HEK293 (cell line): ENCODE measurements around the gene KRT16.

Experiments used
- CTCF ChIA-PET: fragments of 350-600 bp; formaldehyde crosslinking; extraction: SDS; loops from one replicate; lab custom pipeline; 2021; ENCODE audit warnings: antibody characterized with exemption; lab: Yijun Ruan, JAX
- POLR2A ChIA-PET: fragments of 300-600 bp; formaldehyde crosslinking; extraction: SDS; loops from one replicate; lab custom pipeline; 2020; ENCODE audit warnings: antibody characterized with exemption, inconsistent platforms; lab: Yijun Ruan, JAX
- H3K27ac ChIP-seq: fragments of 200-500 bp; sonication (Bioruptor generic); 2 replicates; pipeline ENCODE4 v1.5.1; 2014; ENCODE audit warnings: low read depth, low read length, control low read depth, inconsistent platforms; ENCODE audit errors: extremely low read depth
- H3K36me3 ChIP-seq, 2 experiments: fragments of 200-500 bp in 1 of 2; sonication (Bioruptor generic) in 1 of 2; 1 replicate in 1 of 2; 2 replicates in 1 of 2; pipeline ENCODE4 v1.5.1; 2014 to 2017; ENCODE audit warnings: inconsistent platforms in 2 of 2, low read length in 2 of 2; ENCODE audit not compliant: control insufficient read depth in 2 of 2, insufficient read depth in 1 of 2
- H3K4me1 ChIP-seq: fragments of 200-500 bp; sonication (Bioruptor generic); 2 replicates; pipeline ENCODE4 v1.5.1; 2014; ENCODE audit warnings: mild to moderate bottlenecking, low read length, inconsistent platforms; ENCODE audit not compliant: control insufficient read depth, insufficient read depth
- H3K4me3 ChIP-seq: 2 replicates; pipeline ENCODE4 v1.5.1; 2011; ENCODE audit warnings: low read depth, mild to moderate bottlenecking, control low read depth, low read length, moderate library complexity
- H3K9me3 ChIP-seq: fragments of 200-500 bp; sonication (Bioruptor generic); 2 replicates; pipeline ENCODE4 v1.5.1; 2014; ENCODE audit warnings: low read depth, low read length, inconsistent platforms; ENCODE audit not compliant: control insufficient read depth, insufficient read depth
- ELK4 ChIP-seq: IDR thresholded peaks from 2 replicates; pipeline ENCODE4 v1.6.1; 2011; ENCODE audit warnings: mild to moderate bottlenecking, low read depth, low read length, borderline replicate concordance
- FEZF1 ChIP-seq: fragments of 450-650 bp; formaldehyde crosslinking; IDR thresholded peaks from 2 replicates; pipeline ENCODE4 v1.5.1; 2016; ENCODE audit warnings: missing biosample characterization, missing genetic modification characterization
- GLI2 ChIP-seq: fragments of 450-650 bp; formaldehyde crosslinking; IDR thresholded peaks from 2 replicates; pipeline ENCODE4; 2017; ENCODE audit warnings: missing biosample characterization, missing genetic modification characterization, low read depth, borderline replicate concordance
- KLF1 ChIP-seq: fragments of 450-650 bp; formaldehyde crosslinking; IDR thresholded peaks from 2 replicates; pipeline ENCODE4 v1.5.1; 2016; ENCODE audit warnings: missing biosample characterization, missing genetic modification characterization
- KLF17 ChIP-seq: fragments of 450-650 bp; formaldehyde crosslinking; IDR thresholded peaks from 2 replicates; pipeline ENCODE4 v1.5.1; 2016; ENCODE audit warnings: missing biosample characterization, missing genetic modification characterization
- WT1 ChIP-seq: fragments of 450-650 bp; formaldehyde crosslinking; IDR thresholded peaks from 2 replicates; pipeline ENCODE4 v1.5.1; 2016; ENCODE audit warnings: missing biosample characterization, missing genetic modification characterization
- YY1 ChIP-seq: fragments of 450-650 bp; formaldehyde crosslinking; IDR thresholded peaks from 2 replicates; pipeline ENCODE4 v1.5.1; 2018; ENCODE audit warnings: missing biosample characterization, missing genetic modification characterization
- ZNF18 ChIP-seq: fragments of 450-650 bp; formaldehyde crosslinking; IDR thresholded peaks from 2 replicates; pipeline ENCODE4 v1.5.1; 2016; ENCODE audit warnings: missing biosample characterization, missing genetic modification characterization
- ZNF211 ChIP-seq: fragments of 450-650 bp; formaldehyde crosslinking; IDR thresholded peaks from 2 replicates; pipeline ENCODE4 v1.5.1; 2016; ENCODE audit warnings: low read depth, missing biosample characterization, missing genetic modification characterization
- ZNF248 ChIP-seq: fragments of 450-650 bp; formaldehyde crosslinking; IDR thresholded peaks from 2 replicates; pipeline ENCODE4 v1.5.1; 2017; ENCODE audit warnings: missing biosample characterization, missing genetic modification characterization
- ZNF324 ChIP-seq: fragments of 450-650 bp; formaldehyde crosslinking; IDR thresholded peaks from 2 replicates; pipeline ENCODE4 v1.5.1; 2016; ENCODE audit warnings: missing biosample characterization, missing genetic modification characterization
- ZNF341 ChIP-seq: fragments of 450-650 bp; formaldehyde crosslinking; IDR thresholded peaks from 2 replicates; pipeline ENCODE4; 2016; ENCODE audit warnings: low read depth, missing biosample characterization, missing genetic modification characterization
- ZNF449 ChIP-seq: fragments of 450-650 bp; formaldehyde crosslinking; IDR thresholded peaks from 2 replicates; pipeline ENCODE4 v1.5.1; 2017; ENCODE audit warnings: missing biosample characterization, mild to moderate bottlenecking, missing genetic modification characterization, moderate library complexity
- ZNF513 ChIP-seq: fragments of 450-650 bp; IDR thresholded peaks from 2 replicates; pipeline ENCODE4 v1.5.1; 2018; ENCODE audit warnings: missing biosample characterization, missing genetic modification characterization
- ZNF518A ChIP-seq: fragments of 450-650 bp; formaldehyde crosslinking; conservative IDR thresholded peaks from 2 replicates; pipeline ENCODE4 v1.5.1; 2016; ENCODE audit warnings: low read depth, missing biosample characterization, missing genetic modification characterization
- ZNF530 ChIP-seq: fragments of 450-650 bp; formaldehyde crosslinking; IDR thresholded peaks from 2 replicates; pipeline ENCODE4 v1.5.1; 2016; ENCODE audit warnings: low read depth, missing biosample characterization, missing genetic modification characterization
- ZNF596 ChIP-seq: fragments of 450-650 bp; IDR thresholded peaks from 2 replicates; pipeline ENCODE4 v1.5.0; 2018; ENCODE audit warnings: missing biosample characterization, mild to moderate bottlenecking, missing genetic modification characterization, moderate library complexity
- ZNF639 ChIP-seq: fragments of 450-650 bp; formaldehyde crosslinking; IDR thresholded peaks from 2 replicates; pipeline ENCODE4 v1.5.1; 2016; ENCODE audit warnings: missing biosample characterization, missing genetic modification characterization
- ZXDB ChIP-seq: fragments of 450-650 bp; formaldehyde crosslinking; IDR thresholded peaks from 2 replicates; pipeline ENCODE4 v1.5.1; 2016; ENCODE audit warnings: missing biosample characterization, missing genetic modification characterization

KRT16 gene

GRCh38 chr17:41593306-41593981 is 19.1 kb downstream of the KRT16 start:
- Histone ChIP-seq H3K36me3 (no peaks in the 10 kb centered on the region), H3K27ac (no peak overlapping the region), H3K9me3 (no peaks in the 10 kb centered on the region), H3K4me1 (no peaks in the 10 kb centered on the region), H3K4me3 (no peak overlapping the region)
- POLR2A ChIA-PET: interaction anchor here (0.9 kb wide), 1 partner anchor 95 kb away, joined by 3 read pairs; no protein-coding TSS in a partner anchor
- TF ChIP-seq ZNF341 (peak; percentile 34; the same call in 1 of the 2 replicates), ZNF449 (tag by site-specific recombination) (no peak), WT1 (tag by site-specific recombination) (no peak), FEZF1 (tag by site-specific recombination) (no peak), KLF1 (tag by site-specific recombination) (peak; percentile 91), ZNF324 (tag by site-specific recombination) (no peak), KLF17 (tag by site-specific recombination) (peak; percentile 26; the same call in 1 of the 2 replicates), ZNF596 (tag by site-specific recombination) (no peak)
- CTCF ChIA-PET: interaction anchor here (0.7 to 2.3 kb wide), 4 partner anchors 14 to 75 kb away, joined by 4 to 8 read pairs (median 6); no protein-coding TSS in a partner anchor

- no peaks in the 10 kb centered on the region for H3K9me3 ChIP-seq
- no peaks in the 10 kb centered on the region for H3K4me1 ChIP-seq
- ChIA-PET POLR2A (interaction anchor here (0.9 kb wide), 1 partner anchor 96 kb away, joined by 3 read pairs; no protein-coding TSS in a partner anchor), CTCF (interaction anchor here (0.7 to 2.3 kb wide), 3 partner anchors 14 to 76 kb away, joined by 4 to 8 read pairs (median 5); no protein-coding TSS in a partner anchor)
- no peaks in the 10 kb centered on the region for H3K36me3 ChIP-seq
- no peak overlapping the region for H3K4me3 ChIP-seq
- no peak overlapping the region for H3K27ac ChIP-seq
- TF ChIP-seq GLI2 (tag by site-specific recombination) (no peak), ELK4 (no peak), ZXDB (tag by site-specific recombination) (no peak), ZNF518A (tag by site-specific recombination) (no peak), ZNF18 (tag by site-specific recombination) (no peak), ZNF211 (tag by site-specific recombination) (no peak), ZNF639 (tag by site-specific recombination) (no peak), YY1 (no peak), ZNF530 (tag by site-specific recombination) (no peak), ZNF513 (tag by site-specific recombination) (no peak), ZNF248 (tag by site-specific recombination) (no peak)
Observed at GRCh38 chr17:41592601-41593305, 19.8 kb downstream of the KRT16 start.
